OCI-LY3 (cell line): ENCODE data around the gene PBX2.

Experiments
- H2AFZ ChIP-seq: fragments of 200-600, 300-600 bp; shearing (Covaris generic); 2 replicates; pipeline ENCODE4 v1.6.0; 2014; ENCODE audit warnings: antibody characterized with exemption, low read depth, low read length
- H3K27ac ChIP-seq: fragments of 200-600, 300-600 bp; sonication (generic); 2 replicates; pipeline ENCODE4 v1.5.1; 2014; ENCODE audit warnings: mild to moderate bottlenecking, low read length, moderate library complexity, mixed read lengths
- H3K27me3 ChIP-seq: fragments of 200-600, 300-600 bp; sonication (generic); 2 replicates; pipeline ENCODE4 v1.6.1; 2014; ENCODE audit warnings: low read depth, low read length, mixed read lengths
- H3K36me3 ChIP-seq: fragments of 200-600, 300-600 bp; sonication (generic); replicated peaks from 2 replicates; pipeline ENCODE3; 2014; ENCODE audit warnings: low read depth, low read length, mixed read lengths
- H3K4me1 ChIP-seq: fragments of 300-600, 200-600 bp; sonication (generic); 2 replicates; pipeline ENCODE4 v1.6.1; 2014; ENCODE audit warnings: low read length, mixed read lengths
- H3K4me2 ChIP-seq: fragments of 200-600, 300-600 bp; sonication (generic); 2 replicates; pipeline ENCODE4 v1.6.1; 2014; ENCODE audit warnings: low read length, mixed read lengths
- H3K4me3 ChIP-seq: fragments of 300-600, 200-600 bp; sonication (generic); 2 replicates; pipeline ENCODE4 v1.5.1; 2014; ENCODE audit warnings: antibody characterized with exemption, mild to moderate bottlenecking, low read length, moderate library complexity
- H3K79me2 ChIP-seq: fragments of 300-600, 200-600 bp; shearing (Covaris generic); 2 replicates; pipeline ENCODE4 v1.6.1; 2014; ENCODE audit warnings: mild to moderate bottlenecking, low read length, mixed read lengths
- H3K9ac ChIP-seq: fragments of 300-600, 200-600 bp; shearing (Covaris generic); 2 replicates; pipeline ENCODE4 v1.6.0; 2014; ENCODE audit warnings: mild to moderate bottlenecking, low read length, moderate library complexity
- H3K9me3 ChIP-seq: fragments of 200-600, 300-600 bp; shearing (Covaris generic); 2 replicates; pipeline ENCODE4 v1.6.1; 2014; ENCODE audit warnings: low read length, mixed read lengths; ENCODE audit not compliant: insufficient read depth
- H4K20me1 ChIP-seq: fragments of 200-600, 300-600 bp; sonication (generic); 2 replicates; pipeline ENCODE4 v1.6.1; 2016; ENCODE audit warnings: low read length, mixed read lengths; ENCODE audit not compliant: insufficient read depth
- EZH2phosphoT487 ChIP-seq: fragments of 200-600 bp; shearing (Covaris generic); IDR thresholded peaks from 2 replicates; pipeline ENCODE4 v1.6.1; 2018; ENCODE audit warnings: antibody characterized with exemption, mixed run types, low read depth
- TF ChIP-seq, protein P1 (sequence below): fragments of 200-600, 300-600 bp; sonication (generic); IDR thresholded peaks from 2 replicates; pipeline ENCODE4 v1.5.1; 2014; ENCODE audit warnings: antibody characterized with exemption, low read length, low read depth

PBX2 gene

DNA sequence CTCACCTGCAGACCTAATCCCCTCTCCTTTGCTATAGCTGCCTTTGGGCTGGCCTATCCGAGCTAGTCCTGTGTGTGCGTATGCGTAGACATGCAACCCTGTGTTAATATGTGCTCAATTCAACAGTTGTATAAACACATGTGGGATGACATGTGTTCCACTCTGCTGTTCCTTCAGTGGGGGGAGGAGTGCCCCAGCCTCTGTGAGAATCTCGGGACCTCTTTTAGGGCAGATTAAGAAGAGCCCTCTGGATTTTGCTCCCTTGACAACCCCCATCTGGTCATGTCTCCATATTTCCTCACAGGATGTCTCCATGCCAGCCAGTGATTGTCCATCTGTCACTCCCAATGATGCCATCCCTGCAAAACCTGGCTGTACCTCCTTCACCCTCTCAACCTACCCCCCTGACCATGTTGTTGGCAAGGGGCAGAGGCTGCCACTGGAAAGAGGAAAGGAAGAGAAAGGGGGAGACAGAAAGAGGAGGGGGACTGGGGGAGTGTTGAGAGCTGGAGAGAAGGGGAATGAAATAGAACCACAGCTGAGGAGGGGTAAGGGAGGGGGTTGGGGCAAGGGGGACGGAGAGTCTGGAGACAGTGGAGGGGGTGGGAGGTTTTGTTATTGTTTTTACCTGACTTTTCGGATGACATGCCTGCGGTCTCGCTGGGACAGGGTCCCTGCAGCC lies 38.7 kb downstream of the PBX2 start:
- Histone ChIP-seq H3K9me3 (no peaks in the 10 kb centered on the region), H4K20me1 (no peaks in the 10 kb centered on the region), H3K79me2 (no peaks in the 10 kb centered on the region), H3K4me1 (peaks cover 8% of the 10 kb centered on the region), H3K9ac (no peak overlapping the region), H3K4me3 (no peak overlapping the region), H3K36me3 (no peaks in the 10 kb centered on the region), H2AFZ (no peak overlapping the region), H3K4me2 (no peak overlapping the region), H3K27ac (no peak overlapping the region), H3K27me3 (0 out of 2 replicates have a peak, but pooled peaks cover 5% of the 10 kb centered on the region)
- TF ChIP-seq, protein P1, sequence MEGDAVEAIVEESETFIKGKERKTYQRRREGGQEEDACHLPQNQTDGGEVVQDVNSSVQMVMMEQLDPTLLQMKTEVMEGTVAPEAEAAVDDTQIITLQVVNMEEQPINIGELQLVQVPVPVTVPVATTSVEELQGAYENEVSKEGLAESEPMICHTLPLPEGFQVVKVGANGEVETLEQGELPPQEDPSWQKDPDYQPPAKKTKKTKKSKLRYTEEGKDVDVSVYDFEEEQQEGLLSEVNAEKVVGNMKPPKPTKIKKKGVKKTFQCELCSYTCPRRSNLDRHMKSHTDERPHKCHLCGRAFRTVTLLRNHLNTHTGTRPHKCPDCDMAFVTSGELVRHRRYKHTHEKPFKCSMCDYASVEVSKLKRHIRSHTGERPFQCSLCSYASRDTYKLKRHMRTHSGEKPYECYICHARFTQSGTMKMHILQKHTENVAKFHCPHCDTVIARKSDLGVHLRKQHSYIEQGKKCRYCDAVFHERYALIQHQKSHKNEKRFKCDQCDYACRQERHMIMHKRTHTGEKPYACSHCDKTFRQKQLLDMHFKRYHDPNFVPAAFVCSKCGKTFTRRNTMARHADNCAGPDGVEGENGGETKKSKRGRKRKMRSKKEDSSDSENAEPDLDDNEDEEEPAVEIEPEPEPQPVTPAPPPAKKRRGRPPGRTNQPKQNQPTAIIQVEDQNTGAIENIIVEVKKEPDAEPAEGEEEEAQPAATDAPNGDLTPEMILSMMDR, result no peak
- TF ChIP-seq EZH2phosphoT487, result no peak

DNA sequence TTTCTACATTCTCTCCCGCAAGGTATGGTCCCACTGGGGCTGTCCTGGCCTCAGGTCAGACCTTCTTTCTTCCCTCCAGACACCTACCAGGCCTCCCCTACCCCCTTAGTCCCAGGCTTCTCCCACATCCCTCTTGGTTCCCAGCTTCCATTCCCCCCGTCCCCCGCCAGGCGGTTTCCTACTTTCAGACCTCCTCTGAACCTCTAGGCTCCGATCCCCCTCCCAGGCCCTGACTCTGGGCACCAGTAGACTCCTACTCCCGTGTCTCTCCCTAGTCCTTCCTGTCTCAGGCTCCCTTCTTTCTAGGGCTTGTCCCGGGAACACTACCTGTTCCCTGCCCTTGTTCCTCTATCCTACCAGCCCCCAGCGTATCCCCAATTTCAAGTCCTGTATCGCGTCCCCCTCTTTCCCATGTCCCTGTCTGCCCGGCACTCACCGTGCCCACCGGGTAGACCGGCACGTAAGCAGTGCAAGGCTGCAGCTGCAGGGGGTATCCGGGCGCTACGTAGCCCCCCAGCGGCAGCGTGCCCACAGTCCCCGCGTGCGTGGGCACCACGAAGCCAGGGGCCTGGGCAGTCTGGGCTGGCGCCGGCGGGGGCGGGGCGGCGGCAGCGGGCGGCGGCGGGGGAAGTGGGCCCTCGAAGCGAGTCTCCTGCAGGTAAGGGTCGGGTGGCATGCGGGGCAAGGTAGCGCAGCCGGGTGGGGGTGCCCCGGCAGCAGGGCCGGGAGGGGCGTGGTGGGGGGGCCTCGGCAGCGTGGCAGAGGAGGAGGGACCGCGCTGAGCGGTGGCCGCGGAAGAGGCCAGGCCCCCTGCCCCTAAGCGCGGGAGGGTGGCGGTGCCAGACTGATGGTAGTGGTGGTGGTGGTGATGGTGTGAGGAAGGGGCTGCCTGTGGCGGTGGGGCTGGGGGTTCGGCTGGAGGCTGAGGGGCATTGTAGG lies 39.8 kb downstream of the PBX2 start:
- Histone ChIP-seq H3K9ac (no peak overlapping the region), H3K4me1 (peaks cover 7% of the 10 kb centered on the region), H3K4me2 (no peak overlapping the region), H2AFZ (no peak overlapping the region), H3K27ac (no peak overlapping the region), H4K20me1 (no peaks in the 10 kb centered on the region), H3K4me3 (no peak overlapping the region), H3K27me3 (0 out of 2 replicates have a peak, but pooled peaks cover 5% of the 10 kb centered on the region), H3K9me3 (no peaks in the 10 kb centered on the region), H3K36me3 (no peaks in the 10 kb centered on the region), H3K79me2 (no peaks in the 10 kb centered on the region)
- TF ChIP-seq, protein P1, result no peak
- no peak for TF ChIP-seq EZH2phosphoT487

DNA sequence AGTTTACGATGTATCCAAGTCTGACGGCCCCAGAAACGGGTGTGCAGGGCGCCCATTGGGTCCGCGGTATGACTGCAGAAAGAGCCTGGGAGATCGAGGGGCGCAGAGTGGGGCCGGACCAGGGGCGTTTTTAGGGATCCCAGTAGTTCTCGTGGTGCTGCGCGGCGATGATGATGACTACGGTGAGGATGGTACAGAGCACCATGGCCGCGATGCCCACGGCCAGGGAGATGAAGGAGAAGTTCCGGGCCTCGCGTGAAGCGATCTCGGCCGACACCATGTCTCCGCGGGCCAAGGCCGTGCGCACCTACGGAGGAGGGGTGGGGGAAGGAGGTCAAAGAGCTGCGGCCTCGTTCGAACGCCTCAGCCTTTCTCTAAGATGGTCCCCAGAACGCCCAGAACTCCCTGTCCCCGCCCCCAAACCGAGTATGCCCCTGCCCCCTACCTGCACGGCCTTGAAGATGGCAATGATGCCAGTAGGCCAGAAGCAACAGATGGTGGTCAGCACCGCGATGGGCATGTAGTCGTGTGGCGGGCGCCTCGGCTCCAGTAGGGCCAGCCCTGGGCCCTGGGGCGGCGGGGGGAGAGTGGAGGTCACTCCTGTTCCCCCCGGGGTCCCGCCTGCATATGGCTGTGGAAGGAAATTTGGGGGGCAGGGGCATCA lies 40.8 kb downstream of the PBX2 start:
- no peak overlapping the region for H3K27ac ChIP-seq
- H3K79me2 ChIP-seq, result no peaks in the 10 kb centered on the region
- 0 out of 2 replicates have a peak, but pooled peaks cover 5% of the 10 kb centered on the region for H3K27me3 ChIP-seq
- H3K4me1 ChIP-seq, result peaks cover 3% of the 10 kb centered on the region; the same call in 1 of the 2 replicates
- no peak overlapping the region for H2AFZ ChIP-seq
- no peaks in the 10 kb centered on the region for H4K20me1 ChIP-seq
- H3K4me3 ChIP-seq, result no peak overlapping the region
- H3K36me3 ChIP-seq, result no peaks in the 10 kb centered on the region
- no peak overlapping the region for H3K4me2 ChIP-seq
- no peak overlapping the region for H3K9ac ChIP-seq
- no peaks in the 10 kb centered on the region for H3K9me3 ChIP-seq
- TF ChIP-seq, protein P1, result no peak
- no peak for TF ChIP-seq EZH2phosphoT487
